ENCODE measurements around the gene CACNA1I.

GRCh38 chr22:39603345-39603744, 32.8 kb downstream of the CACNA1I start:
- no peak for TF ChIP-seq POLR2A (IDR thresholded peaks at IDR 0.05; ENCODE audit: extremely low read depth, insufficient read length)
- no peak for TF ChIP-seq MAX (IDR thresholded peaks at IDR 0.05; ENCODE audit: low read depth, low read length)
- no peak for TF ChIP-seq CTCF (IDR thresholded peaks at IDR 0.05; ENCODE audit: low read depth, low read length)
- TF ChIP-seq MYC (IDR thresholded peaks at IDR 0.05; ENCODE audit: low read depth, low read length) = no peak
